Stimulated activated CD8-positive, alpha-beta memory T cell treated with anti-CD3 and anti-CD28 coated beads, Interleukin-4, amount 100 ng/mL, for 1 hour (primary cell): ENCODE data around the gene ITGB8.
"Not testable (repeated sequence)": the region's sequence is repeated elsewhere in the genome, so short reads cannot be mapped to it uniquely, and the experiment has no call there.

Source experiments
- DNase-seq, 2 donors: peaks; one replicate each; pipeline ENCODE4 v3.0.0-alpha.2; 2020; ENCODE audit warnings: low read depth in 2 of 2, low spot score in 1 of 2

ITGB8 gene

GRCh38 chr7:20374399-20374798 lies 43.7 kb downstream of the ITGB8 start:
- no peak for DNase-seq

GRCh38 chr7:20376796-20377195 lies 46.1 kb downstream of the ITGB8 start:
- DNase-seq: no peak

DNA sequence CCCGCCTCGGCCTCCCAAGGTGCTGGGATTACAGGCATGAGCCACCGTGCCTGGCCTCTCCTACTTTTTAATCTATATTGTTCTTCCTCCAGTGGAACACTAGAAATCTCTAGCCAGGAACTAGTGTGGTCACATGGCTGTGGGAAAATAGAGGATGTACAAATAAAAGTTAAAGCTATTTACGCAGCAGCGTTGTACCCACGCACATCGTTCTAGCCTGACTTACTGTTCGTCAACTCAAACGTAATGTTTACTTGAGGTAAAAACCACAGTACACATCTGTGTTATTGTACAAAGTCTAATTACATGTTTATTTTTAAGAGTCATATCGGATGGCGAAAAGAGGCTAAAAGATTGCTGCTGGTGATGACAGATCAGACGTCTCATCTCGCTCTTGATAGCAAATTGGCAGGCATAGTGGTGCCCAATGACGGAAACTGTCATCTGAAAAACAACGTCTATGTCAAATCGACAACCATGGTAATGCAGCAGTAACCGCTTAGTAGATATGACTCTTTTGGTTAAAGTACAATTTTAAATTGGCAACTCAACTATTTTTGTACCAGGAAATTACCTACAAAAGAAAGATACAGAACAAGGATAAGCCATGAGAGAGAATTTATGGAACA lies 50.8 kb downstream of the ITGB8 start:
- DNase-seq: no peak

GRCh38 chr7:20383351-20383750 lies 52.7 kb downstream of the ITGB8 start:
- DNase-seq: no peak

- no peak for DNase-seq
Observed at GRCh38 chr7:20385126-20385525, 54.4 kb downstream of the ITGB8 start.

DNA sequence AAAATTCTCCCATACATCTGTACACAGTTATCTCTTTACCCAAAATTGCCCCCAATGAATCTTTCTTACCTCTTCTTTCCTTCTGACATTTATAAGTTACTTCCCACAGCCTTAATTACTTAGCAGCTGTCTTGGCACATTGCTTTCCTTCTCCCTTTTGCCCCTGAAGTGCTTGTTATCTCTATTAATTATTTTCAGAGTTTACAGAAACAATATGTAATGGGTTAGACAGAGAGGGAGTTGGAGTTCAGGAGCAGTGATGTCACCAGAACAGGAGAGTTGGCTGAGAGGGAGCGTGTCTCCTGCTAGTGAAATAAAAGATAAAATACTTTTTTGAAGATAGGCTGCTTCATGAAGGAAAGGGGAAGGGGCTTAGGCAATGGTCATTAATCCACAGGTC lies 57.4 kb downstream of the ITGB8 start:
- DNase-seq: no peak

DNA sequence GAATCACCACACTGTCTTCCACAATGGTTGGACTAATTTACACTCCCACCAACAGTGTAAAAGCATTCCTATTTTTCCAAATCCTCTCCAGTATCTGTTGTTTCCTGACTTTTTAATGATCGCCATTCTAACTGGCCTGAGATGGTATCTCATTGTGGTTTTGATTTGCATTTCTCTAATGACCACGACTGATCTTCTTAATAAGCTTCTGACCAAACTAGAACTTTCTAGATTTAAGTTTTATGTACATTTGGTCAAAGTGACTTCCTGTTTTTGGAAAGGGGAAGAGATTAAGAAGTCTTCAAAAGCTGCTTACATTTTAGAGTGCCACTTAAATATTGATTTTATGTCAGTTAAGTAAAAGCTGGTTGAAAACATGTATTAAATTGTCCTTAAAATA lies 58.5 kb downstream of the ITGB8 start:
- DNase-seq: not testable (repeated sequence)

- no peak for DNase-seq
Observed at GRCh38 chr7:20393021-20393610, 62.4 kb downstream of the ITGB8 start.

- no peak for DNase-seq
Observed at GRCh38 chr7:20393616-20394015, 62.9 kb downstream of the ITGB8 start.

DNA sequence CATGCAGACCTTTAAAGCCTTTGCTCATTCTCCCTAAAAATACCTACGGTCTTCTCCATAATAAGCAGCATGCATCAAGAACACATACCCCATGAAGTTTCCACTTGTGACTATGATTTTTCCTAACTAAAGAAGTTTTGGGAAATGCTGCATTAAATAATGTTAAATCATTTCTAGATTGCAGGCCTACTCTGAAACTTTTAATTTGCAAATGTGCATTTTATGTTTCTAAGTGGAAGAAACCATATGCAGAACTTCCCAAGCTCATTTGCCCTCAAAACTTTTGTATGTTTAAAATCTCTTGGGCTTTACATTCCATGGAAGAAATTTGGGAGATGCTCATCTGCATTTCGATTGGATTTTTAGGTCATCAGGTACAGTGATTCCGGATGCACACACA lies 63.6 kb downstream of the ITGB8 start:
- no peak for DNase-seq

DNA sequence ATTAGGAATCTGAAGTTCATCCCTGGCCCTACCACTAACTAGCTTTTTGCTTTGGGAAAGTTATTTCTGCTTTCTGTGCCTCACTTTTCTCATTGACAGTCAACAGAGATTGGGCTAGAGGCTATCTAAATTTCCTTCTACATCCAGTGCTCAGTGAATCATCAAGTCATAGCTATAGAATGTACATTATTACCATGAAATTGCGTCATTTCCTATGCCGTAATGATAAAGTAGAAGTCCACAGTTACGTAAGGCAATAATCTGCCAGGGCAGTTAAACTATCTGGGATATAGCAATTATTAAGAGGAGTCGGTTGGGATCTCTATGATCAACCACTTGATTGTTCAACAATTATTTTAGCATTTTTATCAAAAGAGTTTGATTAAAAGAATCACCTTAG lies 64.4 kb downstream of the ITGB8 start:
- DNase-seq: no peak

- no peak for DNase-seq
Observed at GRCh38 chr7:20395511-20395910, 64.8 kb downstream of the ITGB8 start.

- no peak for DNase-seq
Observed at GRCh38 chr7:20399521-20399920, 68.8 kb downstream of the ITGB8 start.

GRCh38 chr7:20401861-20402746 lies 71.4 kb downstream of the ITGB8 start:
- DNase-seq: no peak

DNA sequence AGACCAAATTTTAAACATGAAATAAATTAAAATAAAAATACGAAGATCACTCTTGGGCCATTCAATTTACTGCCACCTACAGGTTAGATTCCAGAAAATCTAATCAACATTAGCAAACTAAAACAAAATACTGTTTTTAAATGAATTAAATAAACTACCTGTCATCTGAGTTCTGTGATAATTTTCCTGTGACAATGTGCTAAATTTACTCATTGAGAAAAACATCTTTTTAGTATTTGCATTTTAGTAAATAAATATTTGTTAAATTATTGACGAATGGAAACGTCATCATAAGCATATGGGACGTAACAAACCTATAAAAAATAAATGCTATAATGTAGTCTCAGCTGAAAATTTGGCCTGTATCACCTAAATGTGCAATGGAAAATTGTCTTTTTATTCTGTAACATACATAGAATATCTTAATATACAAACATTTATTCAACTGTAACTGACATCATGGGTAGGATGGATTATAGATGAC lies 72.1 kb downstream of the ITGB8 start:
- DNase-seq: no peak

DNA sequence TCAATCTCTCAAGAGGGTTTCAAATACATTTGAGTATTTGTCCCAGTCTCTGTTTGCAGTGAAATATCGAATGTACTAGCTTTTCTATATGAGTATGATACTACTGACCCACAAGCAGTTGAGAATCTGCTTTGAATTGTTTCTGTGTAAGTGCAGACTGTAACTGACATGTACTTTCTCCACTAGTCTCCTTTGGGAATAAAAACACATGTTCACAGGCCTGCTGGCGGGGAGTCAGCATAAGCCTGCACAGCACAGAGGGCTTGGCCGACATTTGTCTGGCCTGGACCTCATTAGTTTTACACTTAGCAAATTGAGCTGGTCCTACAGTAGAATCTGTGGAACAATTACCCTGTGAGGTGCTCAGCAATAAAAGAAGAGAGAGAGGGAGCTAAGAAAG lies 72.6 kb downstream of the ITGB8 start:
- DNase-seq: no peak

DNA sequence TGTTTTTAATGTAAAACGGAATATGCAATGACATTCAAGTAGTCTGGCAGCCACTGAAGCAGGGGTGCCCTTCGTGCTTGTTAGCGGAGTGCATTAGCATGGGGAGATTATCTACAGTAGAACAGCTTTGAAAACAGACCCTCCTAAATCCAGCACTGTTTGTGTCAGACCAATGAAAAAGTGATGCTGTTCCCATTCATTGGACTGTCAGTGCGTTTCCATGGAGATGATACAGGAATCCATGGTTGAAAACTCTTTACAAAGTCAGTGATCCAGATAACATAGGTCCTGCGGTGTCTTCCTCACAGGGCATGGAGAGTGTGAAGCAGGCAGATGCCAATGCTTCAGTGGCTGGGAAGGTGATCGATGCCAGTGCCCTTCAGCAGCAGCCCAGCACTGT lies 73.6 kb downstream of the ITGB8 start:
- no peak for DNase-seq

DNA sequence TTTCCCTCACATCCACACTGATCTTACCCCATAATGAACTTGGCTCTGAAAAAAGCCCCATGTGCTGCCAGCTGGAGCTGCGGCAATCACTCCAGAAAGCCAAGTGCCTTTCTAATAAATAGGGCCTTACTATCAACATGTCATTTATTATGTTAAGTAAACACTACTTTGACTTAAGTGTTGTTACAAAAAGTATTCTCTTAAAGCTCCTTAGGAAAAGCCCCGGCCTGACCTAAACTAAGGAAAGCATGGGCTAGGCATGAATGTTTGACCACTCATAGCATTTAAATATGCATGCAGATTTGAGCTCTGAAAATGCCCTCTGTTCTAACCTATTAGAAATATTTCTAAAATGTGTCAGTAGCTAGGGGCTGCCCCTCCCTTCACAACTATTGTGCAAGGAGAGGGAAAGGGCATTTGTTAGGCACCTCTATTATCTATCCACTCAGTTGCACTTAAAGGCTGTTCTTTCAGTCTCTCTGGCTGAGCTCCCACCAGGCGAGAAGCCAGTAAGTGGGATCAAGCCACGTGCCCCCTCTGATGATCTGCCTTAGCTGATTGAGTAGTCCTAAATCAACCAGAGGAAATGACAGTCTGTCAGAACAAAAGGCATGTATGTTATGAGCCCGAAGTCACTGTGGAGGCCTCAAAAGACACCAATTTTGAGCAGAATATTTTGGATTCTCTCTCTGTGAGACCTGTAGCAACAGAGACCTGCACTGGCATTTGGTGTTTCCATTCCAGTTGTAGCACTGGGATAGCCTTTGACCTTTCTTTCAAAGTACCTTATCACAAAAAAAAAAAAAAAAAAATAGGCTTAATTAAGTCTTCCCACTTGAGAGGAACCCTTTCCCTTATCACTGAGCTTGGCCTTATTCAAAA lies 77.1 kb downstream of the ITGB8 start:
- no peak for DNase-seq

DNA sequence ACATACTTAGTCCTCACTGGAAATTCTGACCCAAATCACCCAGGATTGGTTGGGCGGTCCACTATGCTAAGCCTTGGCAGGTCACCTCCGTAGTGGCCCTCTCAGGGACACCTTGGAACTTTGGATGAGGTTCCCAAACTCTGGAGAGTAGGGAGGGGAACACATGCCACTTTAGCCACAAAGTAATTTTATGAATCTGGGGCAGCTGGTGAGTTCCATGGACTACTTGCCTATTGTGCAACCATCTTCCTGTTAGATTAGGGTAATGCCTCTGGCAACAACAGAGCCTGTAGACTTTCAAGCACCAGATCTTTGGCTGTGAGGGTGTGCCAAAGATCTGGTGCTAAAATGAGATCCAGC lies 77.7 kb downstream of the ITGB8 start:
- DNase-seq: no peak

DNA sequence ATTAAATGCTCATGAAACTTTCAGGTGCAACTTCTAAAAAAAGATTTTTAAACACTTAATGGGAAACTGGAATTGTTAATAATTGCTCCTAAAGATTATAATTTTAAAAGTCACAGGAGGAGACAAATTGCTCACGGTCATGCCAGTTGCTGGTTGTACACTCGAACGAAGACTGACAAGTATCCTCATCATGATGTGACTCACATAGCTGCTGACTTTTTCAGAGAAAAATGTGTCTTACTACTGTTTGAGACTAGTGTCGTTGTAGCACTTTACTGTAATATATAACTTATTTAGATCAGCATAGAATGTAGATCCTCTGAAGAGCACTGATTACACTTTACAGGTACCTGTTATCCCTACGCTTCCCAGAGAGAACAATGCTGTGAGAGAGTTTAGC lies 79.3 kb downstream of the ITGB8 start:
- DNase-seq: no peak

DNA sequence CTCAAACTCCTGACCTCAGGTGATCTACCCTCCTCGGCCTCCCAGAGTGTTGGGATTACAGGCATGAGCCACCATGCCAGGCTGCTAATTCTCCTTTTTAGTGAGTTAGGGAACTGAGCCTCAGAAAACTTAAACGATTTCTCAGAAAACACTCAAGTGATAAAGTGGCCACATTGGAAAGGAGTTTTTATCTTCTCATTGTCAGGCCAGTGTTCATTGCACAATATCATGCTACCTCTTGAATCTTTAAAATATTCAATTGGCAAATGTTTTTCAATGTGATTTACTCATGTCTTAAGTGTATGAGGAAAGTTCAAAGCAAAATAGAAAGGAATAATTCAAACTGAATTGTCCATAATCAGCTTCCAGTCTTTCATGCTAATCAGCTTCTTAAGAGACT lies 80.7 kb downstream of the ITGB8 start:
- DNase-seq: no peak
